Peyer's patch (tissue), 4 donors: ENCODE results near the gene ZFPL1.

Experiments used
- CTCF ChIP-seq, 6 experiments: fragments of 450-650 bp in 4 of 6; fragments of 200-600 bp in 2 of 6; sonication (generic) in 1 of 6; IDR thresholded peaks; one replicate each; pipeline ENCODE4 v1.5.1; 2017 to 2019; ENCODE audit warnings: antibody characterized with exemption in 6 of 6, mild to moderate bottlenecking in 3 of 6, moderate library complexity in 1 of 6
- POLR2A ChIP-seq, 2 donors: fragments of 450-650 bp; IDR thresholded peaks; one replicate each; pipeline ENCODE4 v1.5.1; 2017; ENCODE audit warnings: antibody characterized with exemption in 2 of 2, mild to moderate bottlenecking in 2 of 2, moderate library complexity in 2 of 2

GRCh38 chr11:65064847-65065240, 19.2 kb upstream of the ZFPL1 start:
- no peak for TF ChIP-seq POLR2A (IDR thresholded peaks at IDR 0.05)
- no peak for TF ChIP-seq CTCF (IDR thresholded peaks at IDR 0.05)
